ENCODE results near the gene CIPC.

Gene CIPC, protein sequence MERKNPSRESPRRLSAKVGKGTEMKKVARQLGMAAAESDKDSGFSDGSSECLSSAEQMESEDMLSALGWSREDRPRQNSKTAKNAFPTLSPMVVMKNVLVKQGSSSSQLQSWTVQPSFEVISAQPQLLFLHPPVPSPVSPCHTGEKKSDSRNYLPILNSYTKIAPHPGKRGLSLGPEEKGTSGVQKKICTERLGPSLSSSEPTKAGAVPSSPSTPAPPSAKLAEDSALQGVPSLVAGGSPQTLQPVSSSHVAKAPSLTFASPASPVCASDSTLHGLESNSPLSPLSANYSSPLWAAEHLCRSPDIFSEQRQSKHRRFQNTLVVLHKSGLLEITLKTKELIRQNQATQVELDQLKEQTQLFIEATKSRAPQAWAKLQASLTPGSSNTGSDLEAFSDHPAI

DNA sequence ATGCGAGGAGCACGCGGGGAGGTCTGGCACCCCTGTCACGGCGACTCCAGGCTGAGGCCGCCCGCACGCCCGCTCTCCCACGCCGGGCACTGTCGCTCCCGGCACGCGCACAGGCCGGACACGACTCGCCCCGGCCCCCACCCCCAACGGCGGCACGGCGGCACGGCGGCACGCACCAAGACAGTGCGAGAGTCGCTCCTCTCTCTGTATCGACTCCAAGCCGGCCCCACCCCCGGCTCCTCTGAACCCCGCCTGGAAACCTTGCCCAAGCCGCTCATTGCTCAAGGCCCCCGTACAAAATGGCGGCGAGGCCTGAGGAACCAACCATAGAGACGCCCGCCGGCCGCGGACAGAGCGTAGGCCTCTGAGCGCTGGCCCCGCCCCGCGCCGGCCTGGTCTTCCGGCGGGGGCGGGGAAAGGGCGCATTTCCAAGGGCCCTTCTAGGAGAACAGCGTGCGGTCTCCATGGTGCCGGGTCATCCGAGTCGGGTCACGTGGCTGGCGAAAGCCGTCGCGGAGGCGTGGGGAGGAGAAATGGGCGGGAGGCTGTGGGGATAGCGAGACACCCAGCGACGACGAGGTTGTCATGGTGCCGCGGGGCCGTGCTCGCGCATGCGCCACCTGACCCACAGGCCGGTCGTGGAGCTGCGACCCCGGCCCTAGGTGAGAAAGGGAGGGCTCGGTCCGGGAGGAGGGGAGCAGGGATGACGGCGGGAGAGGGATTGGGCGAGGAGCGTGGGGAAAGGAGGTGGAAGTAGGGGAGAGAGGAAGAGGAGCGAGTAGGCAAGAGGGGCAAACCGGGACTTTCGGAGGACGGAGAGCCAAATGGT, at the start of gene CIPC:
TSS of gene CIPC (plus strand) at position 559 of the 829 bp plus-strand sequence. CDS start 7,451 bp downstream, outside the sequence.
- in situ Hi-C loops (cut with HindIII; ENCODE audit: low sequenced_read_pairs) = loop anchor here (25.0 kb wide), 1 partner anchor 211 kb away; no protein-coding TSS in a partner anchor

DNA sequence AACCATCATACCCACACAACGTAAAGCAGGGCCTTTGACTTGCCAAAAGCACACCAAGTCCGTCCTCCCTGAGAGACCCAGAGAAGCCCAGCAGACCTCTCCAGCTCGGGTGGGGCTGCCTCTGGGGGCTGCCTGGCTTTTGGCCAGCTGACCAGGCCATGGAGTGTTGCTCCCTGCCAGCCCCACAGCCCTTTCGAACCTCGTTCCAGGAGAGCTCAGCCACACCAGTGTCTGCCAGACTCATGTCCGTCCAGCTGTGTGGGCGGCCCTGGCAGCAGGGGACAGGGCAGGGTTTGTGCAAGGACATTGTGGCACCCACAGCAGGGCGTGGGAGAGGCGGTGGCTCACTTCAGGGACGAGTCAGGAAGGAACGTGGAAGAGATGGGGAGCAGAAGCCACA, 46.9 kb upstream of the CIPC start:
- in situ Hi-C loops (cut with HindIII; ENCODE audit: low sequenced_read_pairs) = no loop called here

DNA sequence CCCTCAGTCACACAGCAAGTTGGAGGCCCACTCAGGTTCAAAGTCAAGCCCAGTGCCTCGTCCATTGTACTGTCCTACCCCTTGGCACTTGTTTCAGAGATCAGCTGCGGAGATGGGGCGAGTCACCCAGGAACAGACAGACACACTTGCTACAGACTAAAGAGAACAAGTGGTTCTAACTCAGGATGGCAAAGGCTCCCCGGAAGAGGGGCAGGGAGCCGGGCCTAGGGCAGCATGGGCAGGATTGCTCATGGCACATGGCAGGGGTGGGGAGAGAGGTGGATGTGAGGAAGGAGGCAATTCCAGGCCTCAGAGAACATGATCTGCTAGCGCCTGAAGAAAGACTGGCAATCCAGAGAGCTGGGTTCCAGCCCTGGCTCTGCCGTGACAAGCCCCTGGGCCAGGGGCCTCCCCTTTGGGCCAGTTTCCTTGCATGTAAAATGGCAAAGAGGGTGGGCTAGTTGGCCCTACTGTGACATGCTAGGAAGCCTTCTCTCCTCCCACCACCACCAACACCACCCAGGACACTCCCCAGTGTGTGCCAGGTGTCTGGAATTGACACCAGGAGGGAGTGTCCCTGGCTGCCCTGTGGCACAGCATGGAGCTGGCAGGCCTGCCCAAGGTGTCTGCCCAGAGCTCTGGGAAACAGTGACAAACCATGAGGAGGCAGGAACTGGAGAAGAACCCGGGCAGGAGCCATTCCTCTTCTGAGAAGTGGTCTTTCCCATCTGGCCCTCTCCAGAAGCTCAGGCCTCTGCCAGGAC, 45.6 kb upstream of the CIPC start:
- in situ Hi-C loops (cut with HindIII; ENCODE audit: low sequenced_read_pairs) = no loop called here

DNA sequence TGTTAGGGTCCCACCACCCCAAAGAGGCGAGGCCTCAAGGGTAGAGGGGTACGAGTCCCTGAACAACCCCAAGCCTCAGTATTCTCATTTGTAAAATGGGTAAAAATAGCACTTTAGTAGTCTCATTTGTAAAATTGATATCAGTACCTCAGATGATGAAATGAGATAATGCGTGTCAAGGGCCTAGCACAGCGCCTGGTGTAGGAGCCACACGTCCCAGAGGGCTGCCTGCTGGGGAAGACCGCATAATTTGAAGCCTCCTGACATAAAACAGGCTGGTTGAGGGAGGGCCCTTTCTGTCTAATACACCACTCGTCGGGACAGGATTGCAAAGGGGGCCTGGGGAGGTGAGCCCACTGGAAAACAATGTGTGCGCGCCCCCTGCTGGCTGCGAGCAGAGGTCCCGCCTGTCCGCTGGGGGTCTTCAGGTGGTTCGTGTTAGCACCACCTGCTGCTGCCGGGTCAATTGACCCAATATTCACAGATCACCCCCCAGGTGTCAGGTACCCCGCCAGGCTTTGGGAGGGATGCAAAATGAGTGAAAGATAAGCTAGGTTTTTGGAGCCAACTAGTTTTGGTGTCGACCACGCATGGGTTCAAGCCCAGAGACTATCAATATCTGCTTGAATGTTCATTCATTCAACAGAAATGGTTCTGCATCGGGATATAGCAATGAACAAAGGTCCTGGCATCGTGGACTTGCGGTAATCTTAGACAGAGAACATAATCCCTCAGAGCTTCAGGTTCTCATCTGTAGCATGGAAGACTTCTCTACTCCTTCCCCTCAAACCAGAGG, 44.8 kb upstream of the CIPC start:
- in situ Hi-C loops (cut with HindIII; ENCODE audit: low sequenced_read_pairs) = no loop called here

DNA sequence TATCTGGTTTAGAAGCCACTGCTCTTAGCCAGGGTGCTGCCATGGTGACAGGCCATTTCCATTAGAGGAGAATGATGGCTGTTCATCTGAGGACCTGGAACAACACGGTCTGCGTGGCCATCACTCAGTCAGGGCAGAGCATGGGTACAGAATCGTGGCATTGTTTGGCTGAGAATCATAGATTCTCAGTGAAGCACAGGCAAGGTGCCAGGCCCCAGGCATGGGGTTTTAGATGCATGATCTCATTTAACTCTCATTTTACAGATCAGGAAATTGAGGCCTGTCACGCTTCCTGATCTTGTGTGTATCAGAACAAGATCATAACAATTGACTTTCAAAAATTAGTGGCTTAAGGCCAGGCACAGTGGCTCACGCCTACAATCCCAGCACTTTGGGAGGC, 42.8 kb upstream of the CIPC start:
- in situ Hi-C loops (cut with HindIII; ENCODE audit: low sequenced_read_pairs) = no loop called here

DNA sequence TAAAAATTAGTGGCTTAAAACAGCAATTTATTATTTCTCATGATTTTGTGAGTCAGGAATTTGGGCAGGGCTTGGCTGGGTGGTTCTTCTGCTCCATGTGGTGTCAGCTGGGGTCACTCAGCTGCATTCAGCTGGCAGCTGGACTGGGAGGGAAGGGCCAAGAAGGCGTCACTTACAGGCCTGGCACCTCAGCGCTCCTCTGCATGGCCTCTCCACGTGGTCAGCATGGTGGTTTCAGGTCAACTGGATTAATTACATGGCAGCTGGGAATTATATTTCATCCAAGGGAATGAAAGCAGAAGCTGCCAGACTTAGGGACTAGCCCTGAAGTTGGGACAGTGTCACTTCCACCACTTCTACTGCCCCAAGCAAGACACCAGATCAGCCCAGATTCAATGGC, 42.1 kb upstream of the CIPC start:
- in situ Hi-C loops (cut with HindIII; ENCODE audit: low sequenced_read_pairs) = no loop called here

DNA sequence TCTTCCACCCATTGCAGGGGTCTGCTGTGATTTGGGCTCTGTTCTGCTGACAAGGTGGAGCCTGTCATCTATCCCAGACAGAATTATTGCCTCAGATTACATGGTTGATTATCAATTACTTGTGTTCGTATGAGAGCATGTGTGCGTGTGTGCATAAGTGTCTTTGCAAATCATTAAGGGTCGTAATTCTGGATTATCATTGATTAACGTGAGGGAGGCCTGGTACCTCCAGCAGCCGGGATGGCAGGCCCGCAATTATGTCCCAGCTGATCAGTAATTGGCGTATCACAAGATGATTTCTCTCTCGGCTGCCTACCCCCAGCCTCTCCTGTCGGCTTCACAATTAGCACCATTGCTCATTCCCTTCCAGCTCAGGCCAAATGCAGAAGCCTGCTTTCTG, 39.9 kb upstream of the CIPC start:
- in situ Hi-C loops (cut with HindIII; ENCODE audit: low sequenced_read_pairs) = no loop called here

DNA sequence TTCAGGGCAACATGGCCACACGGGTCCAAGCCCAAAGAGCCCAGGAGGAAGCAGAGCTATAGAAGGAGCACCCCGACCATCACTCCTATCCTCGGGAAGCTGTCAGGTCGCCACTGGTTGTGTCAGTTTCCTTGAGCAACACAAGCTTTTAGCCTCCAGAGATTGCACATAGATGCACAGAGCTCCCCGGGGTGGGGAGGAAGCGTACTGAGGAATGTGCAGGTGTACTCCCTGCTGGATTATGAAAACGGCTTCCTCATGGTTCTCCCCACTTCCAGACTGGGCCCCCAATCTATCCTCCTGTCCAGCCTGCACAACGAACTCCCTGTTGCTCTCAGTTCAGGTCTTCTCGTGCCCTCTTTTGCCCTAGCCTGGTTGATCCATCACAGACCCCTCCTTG, 39.3 kb upstream of the CIPC start:
- in situ Hi-C loops (cut with HindIII; ENCODE audit: low sequenced_read_pairs) = no loop called here

DNA sequence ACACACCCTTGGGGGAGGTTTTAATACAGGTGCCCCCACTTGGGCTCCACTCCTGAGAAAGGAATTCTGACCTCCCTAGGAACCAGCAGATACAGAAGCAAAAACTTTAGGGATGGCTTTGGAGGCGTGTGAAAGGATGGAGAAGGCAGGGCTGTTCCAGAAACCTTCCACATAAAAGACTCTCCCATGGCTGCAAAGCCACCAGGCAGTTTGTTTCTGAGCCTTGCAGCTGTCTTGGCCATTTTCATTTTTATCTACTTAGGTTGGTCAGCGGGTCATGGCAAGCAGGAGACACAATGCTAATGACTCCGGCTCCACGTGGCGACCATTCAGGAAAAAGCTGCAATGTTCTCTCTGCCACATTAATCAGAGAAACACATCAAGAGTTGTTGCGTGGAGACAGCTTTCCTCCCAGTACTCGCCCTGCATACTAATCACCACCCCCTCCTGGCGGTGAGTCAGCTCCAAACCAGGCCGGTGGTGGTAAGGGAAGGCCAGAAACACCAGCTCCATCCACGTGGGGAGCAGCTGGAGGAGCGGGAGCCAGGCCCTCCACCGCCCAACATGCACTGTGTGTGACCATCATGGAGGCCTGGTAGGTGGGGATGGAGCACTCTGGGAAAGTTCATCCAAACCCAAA, 38.7 kb upstream of the CIPC start:
- in situ Hi-C loops (cut with HindIII; ENCODE audit: low sequenced_read_pairs) = no loop called here

DNA sequence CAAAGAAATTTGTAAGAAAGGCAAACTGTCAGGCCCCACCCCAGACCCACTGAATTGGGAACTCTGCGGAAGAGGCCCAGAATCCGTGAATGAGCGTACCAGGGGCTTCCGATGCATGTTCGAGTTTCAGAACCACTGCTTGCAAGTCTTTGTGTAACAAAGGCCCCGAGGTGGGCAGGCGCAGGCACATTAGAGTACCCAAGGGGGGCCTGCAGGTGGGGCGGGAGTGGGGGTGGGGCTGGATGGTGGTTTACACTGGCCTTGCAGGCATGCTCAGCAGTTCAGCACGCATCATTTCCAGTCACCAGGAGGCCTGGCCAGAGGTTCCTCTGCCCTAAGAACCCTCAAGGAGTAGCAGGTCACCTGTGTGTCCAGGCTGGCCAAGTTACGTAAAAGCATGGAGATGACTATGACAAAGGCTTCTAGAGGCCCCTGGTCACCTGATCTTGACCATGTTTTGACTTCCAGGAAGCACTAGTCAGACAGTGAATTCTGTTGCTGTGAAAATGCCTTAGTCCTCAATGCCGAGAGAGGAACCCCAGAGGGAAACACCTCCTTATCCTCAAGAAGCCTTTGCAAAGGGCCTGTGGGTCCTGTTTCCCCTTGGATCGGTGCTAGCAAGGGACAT, 36.3 kb upstream of the CIPC start:
- in situ Hi-C loops (cut with HindIII; ENCODE audit: low sequenced_read_pairs) = no loop called here

DNA sequence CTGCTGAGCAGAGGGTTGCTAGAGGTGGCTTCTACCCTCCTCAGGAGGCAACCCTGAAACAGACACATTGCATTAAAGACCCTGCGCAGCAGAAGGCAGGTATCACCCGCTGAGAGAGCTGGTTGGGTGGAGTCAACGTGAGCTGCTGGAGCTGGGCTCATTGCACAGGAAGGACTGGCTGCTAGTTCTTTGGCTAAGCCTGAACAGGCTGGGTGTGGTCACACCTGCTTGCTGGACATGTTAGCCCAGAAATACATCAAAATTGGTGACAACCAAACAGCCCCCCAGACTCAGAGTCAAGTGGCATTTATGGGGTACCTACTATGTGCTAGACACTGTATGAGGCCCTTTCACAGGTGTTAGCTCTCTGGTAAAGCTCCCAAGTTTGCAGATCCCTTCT, 35.8 kb upstream of the CIPC start:
- in situ Hi-C loops (cut with HindIII; ENCODE audit: low sequenced_read_pairs) = no loop called here

DNA sequence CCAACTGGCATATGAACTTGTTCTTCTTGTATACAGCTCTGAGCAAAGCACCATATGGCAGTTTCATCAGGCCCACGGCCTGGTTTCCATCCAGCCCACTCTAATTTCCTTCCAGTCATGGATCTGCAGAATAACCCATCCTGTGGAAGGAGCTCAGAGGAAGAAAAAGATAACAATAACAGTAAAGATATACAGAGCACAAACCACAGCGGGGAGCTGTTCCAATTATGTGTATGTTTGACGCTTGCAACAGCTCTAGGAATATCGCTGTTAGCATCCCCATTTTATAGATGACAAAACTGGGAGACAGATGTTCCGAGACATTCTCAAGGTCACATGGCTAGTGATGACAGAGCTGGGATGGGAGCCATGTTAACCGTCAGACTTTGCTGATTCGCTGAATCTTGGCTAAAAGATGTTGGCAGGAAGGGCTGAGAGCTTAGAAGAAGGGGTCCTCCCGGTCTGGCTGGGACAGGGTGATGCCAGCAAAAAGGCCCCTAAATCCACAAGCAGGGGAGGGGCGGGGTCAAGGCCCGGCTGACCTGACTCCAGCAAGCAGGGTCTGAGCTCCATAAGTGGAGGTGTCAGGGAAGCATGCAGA, 34.4 kb upstream of the CIPC start:
- in situ Hi-C loops (cut with HindIII; ENCODE audit: low sequenced_read_pairs) = no loop called here

DNA sequence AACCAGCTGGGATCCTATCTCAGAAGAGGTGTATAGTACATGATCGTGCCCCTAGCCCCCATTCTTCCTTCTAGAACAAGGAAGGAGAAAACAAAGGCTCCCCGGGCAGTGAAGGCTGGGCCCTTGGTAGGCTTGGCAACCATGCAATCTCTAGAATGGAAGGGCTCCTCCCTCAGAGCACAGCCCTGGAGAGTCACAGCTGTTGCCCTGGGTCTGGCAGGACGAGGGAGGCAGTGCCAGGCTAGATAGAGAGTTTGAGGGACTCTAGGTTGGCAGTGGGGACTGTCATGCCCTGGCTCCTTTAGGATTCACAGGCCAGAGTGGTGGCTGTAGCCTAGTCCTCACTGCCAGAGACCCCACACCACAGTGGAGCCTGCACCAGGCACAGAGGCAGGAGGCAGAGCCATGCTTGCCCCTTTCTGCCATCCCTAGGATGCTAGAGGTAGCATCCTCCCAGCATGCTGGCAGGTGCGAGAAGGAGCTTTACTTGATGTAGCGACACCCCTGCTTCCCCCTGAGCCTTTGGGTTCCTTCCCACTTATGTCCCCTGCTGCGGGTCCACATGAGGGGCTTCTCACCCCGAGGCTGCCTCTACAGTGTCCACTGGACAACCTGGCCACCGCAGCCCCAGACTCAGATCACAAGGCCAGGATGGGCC, 33.4 kb upstream of the CIPC start:
- in situ Hi-C loops (cut with HindIII; ENCODE audit: low sequenced_read_pairs) = no loop called here

DNA sequence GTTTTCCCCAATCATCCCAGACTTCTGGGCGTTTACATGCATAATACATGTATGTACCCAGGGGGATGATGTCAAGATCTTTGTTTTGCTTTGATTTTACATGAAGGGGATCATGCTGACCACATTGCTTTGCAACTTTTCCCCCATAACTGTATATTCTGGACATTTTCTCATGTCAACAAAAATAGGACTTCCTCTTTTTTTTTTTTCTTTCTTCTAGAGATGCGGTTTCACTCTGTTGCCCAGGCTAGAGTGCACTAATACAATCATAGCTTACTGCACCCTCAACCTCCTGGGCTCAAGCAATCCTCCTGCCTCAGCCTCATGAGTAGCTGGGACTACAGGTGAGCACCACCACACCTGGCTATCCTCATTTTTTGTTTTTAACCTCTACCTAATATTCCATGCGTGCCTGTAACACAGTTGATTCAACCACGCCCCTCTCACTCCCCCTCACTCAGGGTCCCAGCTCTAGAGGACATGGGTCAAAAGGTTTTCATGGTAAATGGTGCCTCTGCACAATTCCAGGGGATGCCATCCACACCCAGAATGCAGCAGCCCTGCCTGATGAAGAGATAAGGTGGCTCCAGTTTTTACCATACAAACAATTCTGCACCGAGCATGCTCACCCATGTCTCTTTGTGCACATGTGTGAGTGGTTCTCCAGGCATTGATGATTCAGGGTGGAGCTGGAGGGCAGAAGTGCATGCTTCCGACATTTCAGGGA, 32.0 kb upstream of the CIPC start:
- in situ Hi-C loops (cut with HindIII; ENCODE audit: low sequenced_read_pairs) = no loop called here

DNA sequence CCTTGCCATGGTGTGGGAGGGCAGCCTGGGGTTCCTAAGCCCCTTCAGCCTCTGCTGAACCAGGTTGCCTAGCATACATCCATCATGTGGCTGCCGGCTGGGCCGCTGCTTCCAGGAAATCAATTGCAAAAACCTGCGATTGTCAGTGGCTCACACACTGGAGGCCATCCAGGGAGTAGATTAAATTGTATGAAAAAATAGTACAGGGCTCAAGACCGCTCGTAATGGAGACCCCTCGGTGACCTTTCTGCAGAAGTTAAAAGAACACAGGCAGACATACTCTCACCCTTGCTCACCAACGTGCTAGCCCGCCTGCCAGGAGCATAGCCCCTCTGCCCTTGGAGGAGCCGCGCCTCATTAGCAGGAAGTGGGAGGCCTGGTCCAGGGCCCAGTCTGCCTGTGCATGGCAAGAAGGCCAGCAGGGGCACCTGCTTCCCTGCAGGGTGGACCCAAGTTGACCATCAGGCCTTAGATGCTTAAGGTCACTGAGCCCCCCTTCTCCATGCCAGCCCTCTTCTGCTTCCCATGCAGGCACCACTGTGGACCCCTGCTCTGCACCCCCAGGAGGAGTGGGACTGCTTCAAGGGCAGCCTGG, 31.4 kb upstream of the CIPC start:
- in situ Hi-C loops (cut with HindIII; ENCODE audit: low sequenced_read_pairs) = no loop called here

DNA sequence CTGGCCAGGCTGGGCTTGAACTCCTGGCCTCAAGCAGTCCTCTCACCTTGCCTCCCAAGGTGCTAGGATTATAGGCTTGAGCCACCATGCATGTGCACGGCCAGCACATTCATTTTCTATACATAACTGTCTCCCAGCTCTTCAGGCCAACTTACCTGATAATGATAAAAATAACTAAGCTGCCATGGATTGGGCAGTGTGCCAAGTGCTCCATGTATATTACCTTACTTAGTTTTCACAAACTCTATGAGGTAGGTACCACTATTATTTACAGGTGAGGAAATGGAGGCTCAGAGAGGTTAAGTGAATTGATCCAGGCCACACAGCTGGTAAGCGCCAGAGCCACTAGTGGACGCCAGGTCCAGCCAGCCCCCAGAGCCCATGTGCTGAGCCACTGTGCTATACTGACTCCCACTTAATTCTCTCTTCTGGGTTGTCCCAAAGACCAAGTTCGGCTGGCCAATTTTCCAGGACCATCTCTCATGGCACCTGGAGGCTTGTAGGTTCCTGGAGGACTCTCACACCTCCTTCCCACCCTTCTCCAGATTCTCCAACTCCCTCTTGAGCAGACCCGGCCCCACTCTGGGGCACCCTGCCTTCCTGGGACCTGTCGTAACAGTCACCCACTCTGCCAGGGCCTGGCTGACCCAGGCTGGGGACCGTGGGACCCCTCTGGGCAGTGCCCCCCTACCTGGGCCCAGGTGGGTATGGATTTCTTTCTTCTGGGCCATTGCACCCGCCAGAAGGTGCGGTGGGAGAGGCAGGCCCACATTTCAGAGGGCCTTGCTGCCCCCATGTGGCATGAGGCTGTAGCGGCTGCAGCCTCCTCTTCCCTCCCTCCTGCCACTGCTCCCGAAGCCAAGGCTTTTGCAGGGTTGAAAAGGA, 30.2 kb upstream of the CIPC start:
- in situ Hi-C loops (cut with HindIII; ENCODE audit: low sequenced_read_pairs) = no loop called here
